Stimulated activated CD4-positive, alpha-beta T cell treated with anti-CD3 and anti-CD28 coated beads, TNF-alpha, amount 100 ng/mL, for 4 hours (primary cell): ENCODE measurements around the gene SEM1.
"Not testable (repeated sequence)": the region's sequence is repeated elsewhere in the genome, so short reads cannot be mapped to it uniquely, and the experiment has no call there.

Source experiments
- DNase-seq, 3 experiments: peaks; one replicate each; pipeline ENCODE4 v3.0.0-alpha.2; 2020; ENCODE audit warnings: low read depth in 3 of 3

Gene SEM1

DNA sequence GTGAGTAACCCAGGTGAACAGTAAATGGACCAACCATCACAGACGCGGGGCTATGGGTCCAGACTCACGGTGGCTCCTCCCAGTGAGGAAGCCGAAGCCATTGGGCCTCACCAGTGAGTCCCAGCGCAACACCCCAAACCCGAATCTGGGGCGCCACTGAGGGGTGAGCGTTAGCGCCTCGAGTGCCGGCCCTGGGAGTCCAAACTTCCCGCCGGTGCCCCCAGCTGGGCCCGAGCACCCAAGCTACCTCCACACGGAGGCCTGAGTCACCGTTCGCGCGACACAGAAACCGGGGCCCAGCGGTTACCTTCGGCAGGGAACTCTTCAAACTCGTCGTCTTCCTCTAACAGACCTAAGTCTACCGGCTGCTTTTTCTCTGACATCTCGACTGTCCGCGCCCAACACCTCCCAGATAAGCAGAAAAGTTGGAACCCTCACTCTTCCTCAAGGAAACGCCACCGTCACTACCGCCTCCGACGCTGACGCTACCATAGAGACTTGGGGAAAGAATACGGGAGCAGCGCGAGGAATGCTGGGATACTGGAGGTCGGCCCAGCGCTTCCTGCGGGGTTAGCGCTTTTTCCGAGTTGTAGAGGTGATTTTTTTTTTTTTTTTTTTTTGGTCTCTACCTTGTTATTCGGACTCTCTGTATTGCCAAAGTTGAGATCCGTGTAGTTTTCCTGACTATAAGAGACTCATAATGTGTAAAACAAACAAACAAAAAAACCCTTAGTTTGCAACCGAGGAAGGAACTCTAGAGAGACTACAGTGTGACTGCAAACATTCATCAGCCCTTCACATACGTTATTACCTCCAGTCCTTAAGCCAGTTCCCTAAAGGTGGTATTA lies at the start of gene SEM1:
Gene SEM1 (minus strand): TSS at position 466 of the 848 bp plus-strand sequence. CDS start 83 bp downstream, at position 383.
- peak; percentile 41 to 50 (median 45) for DNase-seq

DNA sequence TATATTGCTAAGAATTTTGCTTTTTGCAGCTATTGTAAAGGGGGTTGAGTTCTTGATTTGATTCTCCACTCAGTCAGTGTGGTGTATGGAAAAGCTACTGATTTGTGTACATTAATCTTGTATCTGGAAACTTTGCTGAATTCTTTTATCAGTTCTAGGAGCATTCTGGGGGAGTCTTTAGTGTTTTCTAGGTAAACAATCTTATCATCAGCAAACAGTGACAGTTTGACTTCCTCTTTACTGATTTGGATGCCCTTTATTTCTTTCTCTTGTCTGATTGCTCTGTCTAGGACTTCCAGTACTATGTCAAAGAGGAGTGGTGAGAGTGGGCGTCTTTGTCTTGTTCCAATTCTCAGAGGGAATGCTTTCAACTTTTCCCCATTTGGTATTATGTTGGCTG lies 48.2 kb upstream of the SEM1 start:
- not testable (repeated sequence) for DNase-seq

DNA sequence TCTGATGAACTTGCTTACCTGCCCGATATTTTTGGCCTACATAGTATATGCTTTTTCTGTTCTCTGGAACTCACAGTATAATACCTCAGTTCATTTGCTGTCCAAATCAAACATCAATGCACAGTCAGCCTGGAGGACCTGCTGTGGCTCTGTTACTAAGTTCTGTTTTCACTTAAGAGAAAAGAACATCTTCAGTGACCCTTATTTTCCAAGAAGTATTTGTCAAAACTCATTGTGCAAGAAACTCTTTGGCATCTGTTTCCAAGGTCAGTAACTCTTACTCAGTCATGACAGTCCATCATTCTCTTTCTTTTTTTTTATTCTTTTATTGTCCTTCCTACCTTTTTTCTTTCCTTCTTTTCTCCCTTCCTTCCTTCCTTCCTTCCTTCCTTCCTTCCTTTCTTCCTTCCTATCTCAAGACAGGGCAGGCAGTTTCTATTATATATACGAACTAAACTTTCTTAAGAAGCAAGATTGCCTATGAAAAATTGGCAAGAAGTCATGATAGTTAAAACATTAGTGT lies 37.8 kb upstream of the SEM1 start:
- no peak for DNase-seq

DNA sequence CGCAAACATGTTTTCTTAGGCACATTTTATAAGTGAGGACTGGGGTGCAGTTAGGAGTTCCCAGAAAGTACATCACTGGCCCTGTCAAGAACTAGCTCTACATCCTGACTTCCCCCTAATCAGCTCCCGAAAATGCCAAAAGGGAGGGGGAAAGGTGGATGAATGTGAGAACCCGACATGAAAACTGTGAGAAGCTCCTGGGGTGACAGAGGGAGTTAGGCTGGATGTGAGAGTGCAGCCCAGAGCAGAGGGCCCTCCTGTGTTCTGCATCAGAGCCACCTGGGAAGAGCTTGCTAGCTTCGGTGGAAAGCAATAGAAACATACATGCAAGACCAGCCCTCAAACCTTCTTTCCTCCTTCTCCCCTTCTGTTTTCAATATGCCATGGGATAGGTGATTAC lies 30.5 kb upstream of the SEM1 start:
- no peak for DNase-seq

- DNase-seq, result no peak
Observed at GRCh38 chr7:96739609-96740008, 30.0 kb upstream of the SEM1 start.

GRCh38 chr7:96739167-96739566 lies 29.5 kb upstream of the SEM1 start:
- no peak for DNase-seq

DNA sequence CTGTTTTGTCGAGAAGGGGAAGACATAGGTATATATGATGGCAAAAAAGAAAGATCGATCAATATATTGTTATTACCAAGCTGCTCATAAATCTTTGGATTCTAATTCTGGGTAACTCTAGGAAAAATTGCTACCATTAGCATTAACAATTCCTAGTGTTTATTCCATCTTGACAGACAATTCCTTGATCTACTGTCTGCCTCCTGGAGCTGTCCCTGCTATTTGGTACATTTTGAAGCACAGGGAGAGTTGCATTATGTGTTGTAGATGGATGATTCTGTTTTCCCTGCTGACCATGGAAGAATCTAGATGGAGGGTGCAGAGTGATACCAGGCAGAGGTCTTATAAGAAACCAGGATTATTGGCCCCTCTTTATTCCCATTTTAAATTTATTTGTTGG lies 29.1 kb upstream of the SEM1 start:
- DNase-seq, result no peak

DNA sequence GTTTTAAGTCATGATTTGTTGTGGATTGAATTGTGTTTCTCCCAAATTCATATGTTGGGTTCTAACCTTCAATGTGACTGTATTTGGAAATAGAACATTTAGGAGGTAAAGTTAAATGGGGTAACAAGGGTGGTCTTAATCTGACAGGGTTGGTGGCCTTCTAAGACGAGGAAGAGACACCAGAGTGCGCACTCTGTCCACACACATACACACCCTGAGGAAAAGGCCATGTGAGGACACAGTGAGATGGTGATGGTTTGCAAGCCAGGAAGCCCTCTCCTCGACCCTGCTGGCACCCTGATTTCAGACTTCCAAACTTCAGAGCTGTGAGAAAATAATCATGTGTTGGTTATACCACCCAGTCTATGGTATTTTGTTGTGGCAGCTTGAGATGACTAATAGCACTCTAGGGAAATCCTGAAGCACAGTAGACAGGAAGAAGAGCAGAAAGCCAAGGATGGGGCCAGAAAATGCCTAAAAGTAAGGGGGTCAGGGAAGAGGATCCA lies 28.0 kb upstream of the SEM1 start:
- no peak for DNase-seq

GRCh38 chr7:96734343-96734742 lies 24.7 kb upstream of the SEM1 start:
- DNase-seq, result no peak

- DNase-seq, result no peak
Observed at GRCh38 chr7:96729820-96730219, 20.2 kb upstream of the SEM1 start.

- no peak for DNase-seq
Observed at GRCh38 chr7:96728139-96728538, 18.5 kb upstream of the SEM1 start.

GRCh38 chr7:96727534-96728088 lies 18.0 kb upstream of the SEM1 start:
- no peak for DNase-seq

DNA sequence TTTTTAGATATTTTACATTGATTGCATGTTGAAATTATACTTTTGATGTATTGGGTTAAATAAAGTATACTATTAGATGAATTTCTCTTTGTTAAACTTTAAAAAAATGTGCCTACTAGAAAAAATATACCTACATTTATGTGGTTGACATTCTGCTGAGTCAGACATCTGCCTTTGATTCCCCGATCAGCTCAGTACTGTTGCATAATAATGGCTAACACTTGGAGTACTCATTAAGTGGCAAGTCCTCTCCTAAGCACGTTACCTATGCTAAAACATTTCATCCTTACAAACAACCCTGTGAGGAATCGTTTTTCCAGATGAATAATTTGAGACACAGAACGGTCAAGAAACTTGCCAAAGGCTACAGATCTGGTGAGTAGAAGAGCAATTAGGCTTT lies 14.0 kb upstream of the SEM1 start:
- DNase-seq, result no peak

DNA sequence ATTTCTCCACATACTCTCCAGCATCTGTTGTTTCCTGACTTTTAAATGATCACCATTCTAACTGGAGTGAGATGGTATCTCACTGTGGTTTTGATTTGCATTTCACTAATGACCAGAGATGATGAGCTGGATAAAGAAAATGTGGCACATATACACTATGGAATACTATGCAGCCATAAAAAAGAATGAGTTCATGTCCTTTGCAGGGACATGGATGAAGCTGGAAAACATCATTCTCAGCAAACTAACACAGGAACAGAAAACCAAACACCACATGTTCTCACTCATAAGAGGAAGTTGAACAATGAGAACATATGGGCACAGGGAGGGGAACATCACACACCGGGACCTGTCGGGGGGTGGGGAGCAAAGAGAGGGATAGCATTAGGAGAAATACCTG lies 13.3 kb upstream of the SEM1 start:
- not testable (repeated sequence) for DNase-seq

DNA sequence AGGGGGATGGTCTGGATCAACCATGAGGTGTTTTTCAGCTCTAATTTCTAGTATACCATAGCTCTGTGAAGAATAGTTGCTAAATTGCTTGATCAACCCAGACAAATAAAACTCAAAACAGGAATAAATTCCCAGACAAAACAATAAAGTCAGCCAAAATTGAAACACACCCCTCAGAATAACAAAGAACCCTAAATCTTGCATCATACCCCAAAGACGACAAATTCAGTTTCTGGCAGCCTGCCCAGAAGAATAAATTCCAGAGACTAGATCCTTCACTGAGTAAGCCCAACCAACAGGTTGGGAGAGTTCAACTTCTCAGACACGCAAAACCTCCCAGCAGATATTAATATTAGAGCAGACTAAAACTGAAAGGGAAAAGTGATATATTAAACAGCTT lies 11.2 kb upstream of the SEM1 start:
- no peak for DNase-seq

DNA sequence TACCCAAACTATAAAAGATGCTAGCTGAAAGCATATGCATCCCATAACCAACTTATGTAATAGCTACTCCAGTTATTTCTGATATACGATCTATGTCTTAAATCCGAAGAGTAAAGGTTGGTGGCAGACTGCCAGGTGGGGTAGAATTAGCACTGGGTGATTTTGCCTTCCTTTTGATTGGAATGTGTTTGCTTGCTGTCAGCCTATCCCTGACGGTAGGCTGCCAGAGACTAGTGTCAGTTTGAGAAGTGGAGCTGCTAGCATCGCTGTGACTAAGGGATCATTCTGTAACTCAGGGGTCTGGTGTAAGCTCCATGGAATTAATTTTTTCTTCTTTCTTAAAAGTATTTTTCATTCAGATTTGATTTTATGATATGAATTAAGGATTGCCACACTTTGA lies 9.5 kb upstream of the SEM1 start:
- DNase-seq, result no peak

- no peak for DNase-seq
Observed at GRCh38 chr7:96718107-96719003, 8.7 kb upstream of the SEM1 start.

DNA sequence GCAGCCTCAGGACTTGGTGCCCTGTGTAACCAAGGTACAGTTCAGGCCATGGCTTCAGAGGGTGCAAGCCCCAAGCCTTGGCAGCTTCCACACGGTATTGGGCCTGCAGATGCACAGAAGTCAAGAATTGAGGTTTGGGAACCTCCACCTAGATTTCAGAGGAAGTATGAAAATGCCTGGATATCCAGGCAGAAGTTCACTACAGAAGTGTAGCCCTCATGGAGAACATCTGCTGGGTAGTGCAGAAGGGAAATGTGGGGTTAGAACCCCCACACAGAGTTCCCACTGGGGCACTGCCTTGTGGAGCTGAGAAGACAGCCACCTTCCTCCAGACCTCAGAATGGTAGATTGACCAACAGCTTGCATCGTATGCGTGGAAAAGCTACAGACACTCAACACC lies 3.4 kb upstream of the SEM1 start:
- no peak for DNase-seq

DNA sequence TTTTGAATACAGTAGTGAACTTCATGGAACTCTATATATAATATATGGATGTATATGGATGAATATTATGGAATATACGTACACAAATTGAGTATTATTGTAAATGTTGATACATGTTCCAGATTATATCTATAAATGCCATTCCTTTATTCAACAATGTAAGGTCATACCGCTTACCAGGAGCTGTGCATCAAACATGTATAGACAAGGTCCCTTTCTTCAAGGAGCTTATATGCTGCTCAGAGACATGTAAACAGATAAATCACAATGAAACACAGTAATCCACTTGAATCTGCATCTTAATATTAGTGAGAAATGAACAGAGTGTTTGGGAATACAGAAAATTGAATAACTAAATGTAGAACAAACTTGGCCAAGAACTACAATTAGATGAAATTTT lies 898 bp upstream of the SEM1 start:
- no peak for DNase-seq

- no peak for DNase-seq
Observed at GRCh38 chr7:96708872-96709271, 774 bp downstream of the SEM1 start.

DNA sequence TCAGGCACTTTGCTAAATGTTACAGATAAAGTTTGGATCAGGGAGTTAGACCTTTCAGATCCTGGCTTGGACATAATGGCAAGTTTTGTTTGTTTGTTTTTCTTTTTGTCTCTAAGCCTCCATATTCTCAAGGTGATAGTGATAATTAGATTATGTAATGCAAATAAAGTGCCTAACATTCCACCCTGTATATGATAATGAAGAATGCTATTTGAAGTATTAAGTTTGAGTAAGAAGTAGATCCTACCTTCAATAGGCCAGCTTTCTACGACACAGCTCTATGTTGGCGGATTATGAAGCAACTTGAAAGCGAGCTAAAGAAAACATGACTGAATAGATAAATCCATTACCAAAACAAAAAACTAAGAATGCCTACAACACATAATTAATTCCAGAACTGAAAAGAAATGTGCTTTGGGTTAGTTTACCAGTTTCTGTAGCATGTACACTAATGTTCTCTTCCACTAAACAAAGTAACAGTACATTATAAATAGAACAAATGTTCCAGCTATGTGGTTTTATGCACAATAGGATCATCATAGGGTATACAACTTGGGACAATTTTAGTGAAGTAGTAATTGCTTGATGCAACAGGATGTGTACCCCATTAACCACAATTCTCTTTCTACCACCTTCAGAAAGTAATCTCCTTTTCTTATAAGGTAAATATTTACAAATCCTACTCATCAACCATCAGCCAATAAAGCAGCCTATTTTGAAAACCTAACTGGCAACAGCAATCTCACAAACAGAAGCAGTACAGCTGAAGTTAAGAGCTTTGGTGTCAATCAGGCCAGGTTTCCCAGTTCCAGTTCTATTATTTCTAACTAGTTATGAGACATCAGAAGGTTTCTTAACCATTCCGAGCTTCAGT lies 1.5 kb downstream of the SEM1 start:
- no peak for DNase-seq
